ENCODE results near the gene PLIN5. TPM values are rescaled to one million over a fixed set of nuclear protein-coding genes. Genes with fewer than 3 reads are reported as not detected.
"Not testable (repeated sequence)": the region's sequence is repeated elsewhere in the genome, so short reads cannot be mapped to it uniquely, and the experiment has no call there.

Gene PLIN5
- total RNA-seq, 1 donor from 2014 or later = 4.8 TPM

- H3K36me3 Mint-ChIP-seq (ENCODE audit: low read depth) = no peaks in the 10 kb centered on the region
- no peak for DNase-seq (ENCODE audit: low read depth, low spot score)
- no peak for TF ChIP-seq CTCF (conservative IDR thresholded peaks at IDR 0.05)
- H3K9me3 Mint-ChIP-seq = no peaks in the 10 kb centered on the region
- peaks cover 9% of the 10 kb centered on the region for H3K4me1 Mint-ChIP-seq
- no peak overlapping the region for H3K27ac Mint-ChIP-seq (ENCODE audit: unreplicated experiment)
- no peaks in the 10 kb centered on the region for H3K27me3 Mint-ChIP-seq (ENCODE audit: low read depth)
- no peak overlapping the region for H3K4me3 Mint-ChIP-seq
These were observed 35.4 kb upstream of the PLIN5 start for GRCh38 chr19:4570402-4570801.

- no peaks in the 10 kb centered on the region for H3K27me3 Mint-ChIP-seq (ENCODE audit: low read depth)
- H3K36me3 Mint-ChIP-seq (ENCODE audit: low read depth) = no peaks in the 10 kb centered on the region
- no peaks in the 10 kb centered on the region for H3K9me3 Mint-ChIP-seq
- no peak overlapping the region for H3K27ac Mint-ChIP-seq (ENCODE audit: unreplicated experiment)
- TF ChIP-seq CTCF (conservative IDR thresholded peaks at IDR 0.05) = no peak
- peaks cover 5% of the 10 kb centered on the region for H3K4me1 Mint-ChIP-seq
- DNase-seq (ENCODE audit: low read depth, low spot score) = no peak
- no peak overlapping the region for H3K4me3 Mint-ChIP-seq
These were observed 33.9 kb upstream of the PLIN5 start for GRCh38 chr19:4568886-4569285.

- H3K4me1 Mint-ChIP-seq = peaks cover 5% of the 10 kb centered on the region
- no peaks in the 10 kb centered on the region for H3K9me3 Mint-ChIP-seq
- peak; percentile 71 for TF ChIP-seq CTCF (conservative IDR thresholded peaks at IDR 0.05)
- no peaks in the 10 kb centered on the region for H3K27me3 Mint-ChIP-seq (ENCODE audit: low read depth)
- no peak overlapping the region for H3K27ac Mint-ChIP-seq (ENCODE audit: unreplicated experiment)
- H3K4me3 Mint-ChIP-seq = no peak overlapping the region
- no peaks in the 10 kb centered on the region for H3K36me3 Mint-ChIP-seq (ENCODE audit: low read depth)
- peak; percentile 90 for DNase-seq (ENCODE audit: low read depth, low spot score)
These were observed 32.6 kb upstream of the PLIN5 start for GRCh38 chr19:4567584-4568071.

- DNase-seq (ENCODE audit: low read depth, low spot score) = no peak
- H3K4me3 Mint-ChIP-seq = no peak overlapping the region
- H3K27me3 Mint-ChIP-seq (ENCODE audit: low read depth) = no peaks in the 10 kb centered on the region
- H3K27ac Mint-ChIP-seq (ENCODE audit: unreplicated experiment) = no peak overlapping the region
- H3K36me3 Mint-ChIP-seq (ENCODE audit: low read depth) = no peaks in the 10 kb centered on the region
- no peaks in the 10 kb centered on the region for H3K9me3 Mint-ChIP-seq
- peaks cover 5% of the 10 kb centered on the region for H3K4me1 Mint-ChIP-seq
- TF ChIP-seq CTCF (conservative IDR thresholded peaks at IDR 0.05) = no peak
These were observed 31.5 kb upstream of the PLIN5 start for GRCh38 chr19:4566402-4567051.

- H3K36me3 Mint-ChIP-seq (ENCODE audit: low read depth); H3K27ac Mint-ChIP-seq (ENCODE audit: unreplicated experiment); DNase-seq (ENCODE audit: low read depth, low spot score); H3K27me3 Mint-ChIP-seq (ENCODE audit: low read depth); H3K4me1 Mint-ChIP-seq; H3K4me3 Mint-ChIP-seq; H3K9me3 Mint-ChIP-seq: not testable (repeated sequence)
These were observed 28.5 kb upstream of the PLIN5 start for GRCh38 chr19:4563562-4563961.

- not testable (repeated sequence) for DNase-seq (ENCODE audit: low read depth, low spot score); H3K27me3 Mint-ChIP-seq (ENCODE audit: low read depth); H3K4me1 Mint-ChIP-seq; H3K27ac Mint-ChIP-seq (ENCODE audit: unreplicated experiment); H3K4me3 Mint-ChIP-seq; H3K9me3 Mint-ChIP-seq; H3K36me3 Mint-ChIP-seq (ENCODE audit: low read depth)
These were observed 27.1 kb upstream of the PLIN5 start for GRCh38 chr19:4562085-4562484.
